Ovary (tissue), 9 donors: ENCODE measurements around the gene OPN5. TPM values are rescaled to one million over a fixed set of nuclear protein-coding genes. Genes with fewer than 3 reads are reported as not detected.
"Not testable (repeated sequence)": the region's sequence is repeated elsewhere in the genome, so short reads cannot be mapped to it uniquely, and the experiment has no call there.

Experiments
- DNase-seq, 5 donors: peaks; one replicate each; pipeline ENCODE4 v3.0.0-alpha.2; 2019 to 2020
- H3K27ac ChIP-seq, 2 donors: fragments of 200-600 bp; one replicate each; pipeline versions ENCODE4 v1.5.1 to v1.8.0; 2019 to 2022
- H3K27me3 ChIP-seq: fragments of 200-600 bp; one replicate; pipeline ENCODE4 v1.8.0; 2022
- H3K36me3 ChIP-seq: fragments of 200-600 bp; sonication (generic); one replicate; pipeline ENCODE4 v1.5.1; 2019
- H3K4me1 ChIP-seq: one replicate; pipeline ENCODE4 v1.8.1; 2013; ENCODE audit warnings: mild to moderate bottlenecking, moderate library complexity; ENCODE audit not compliant: insufficient read depth
- H3K4me3 ChIP-seq: fragments of 200-600 bp; sonication (generic); one replicate; pipeline ENCODE4 v1.5.1; 2017
- H3K9me3 ChIP-seq, 2 donors: fragments of 200-600 bp in 1 of 2; sonication (generic) in 1 of 2; one replicate each; pipeline versions ENCODE4 v1.5.1 to v1.8.1; 2013 to 2019; ENCODE audit warnings: mild to moderate bottlenecking in 1 of 2, moderate library complexity in 1 of 2
- CTCF ChIP-seq, 3 donors: fragments of 450-650 bp in 2 of 3; fragments of 200-600 bp in 1 of 3; IDR thresholded peaks; one replicate each; pipeline versions ENCODE4 v1.5.1 to v1.8.0; 2016 to 2022; ENCODE audit warnings: antibody characterized with exemption in 3 of 3, mild to moderate bottlenecking in 1 of 3
- EP300 ChIP-seq: sonication (generic); formaldehyde crosslinking; IDR thresholded peaks from one replicate; pipeline ENCODE4 v1.6.1; 2017; ENCODE audit warnings: antibody characterized with exemption
- POLR2A ChIP-seq: fragments of 450-650 bp; IDR thresholded peaks from one replicate; pipeline ENCODE4 v1.6.1; 2017; ENCODE audit warnings: antibody characterized with exemption, mild to moderate bottlenecking, moderate library complexity
- WGBS, 3 donors: extraction: QIAGEN DNeasy Blood & Tissue Kit in 1 of 3; methylation state at CpG; one replicate each; pipeline versions ENCODE4 v1.1.5 to v1.1.7; 2013 to 2017; 5-methylcytosine and 5-hydroxymethylcytosine counted together
- intact Hi-C, 4 donors: fragments of 100-400 bp; cut with DNase I; formaldehyde crosslinking; loops; one replicate each; pipeline versions ENCODE4 v1.11.0 to v1.15.1; 2022 to 2023
- polyA plus RNA-seq, 2 donors: library from polyadenylated mRNA; stranded (reverse); fragments of 200-250 nt in 1 of 2; fragments of 350-450 nt in 1 of 2; fragmentation: Illumina TruSeq in 1 of 2; extraction: RNeasy Lipid Tissue Mini Kit (QIAGEN cat#74804) in 1 of 2; gene quantifications; one replicate each; pipeline ENCODE4 v1.2.3, GENCODE V29; 2013 to 2014
- total RNA-seq, 7 donors: library from RNA; depleted of rRNA in 2 of 7; stranded (reverse); fragments of >200 nt in 2 of 7; fragmentation: NEBNext Ultra II Directional in 3 of 7; extraction: Animal tissue kit (Norgen Biotek cat#: 25700) in 3 of 7; gene quantifications; one replicate each; pipeline versions ENCODE4 v1.1.0 to v1.2.4, GENCODE V29; 2016 to 2023
- donor health status: DM: no; HTN: no; CAD: no; lungs with moderate emphysema.
- donor health status: DM: no; HTN: no; CAD: no.
- donor health status: Bipolar disorder and iron deficiency.
- donor health status: DM: yes; HTN: yes; CAD: no.
- donor health status: DM: no; HTN: no; CAD: no.
- donor health status: DM: yes; HTN: yes; CAD: no.

OPN5 gene
- total and polyA plus RNA-seq, 9 donors, result not detected

GRCh38 chr6:47737406-47737805 lies 44.4 kb upstream of the OPN5 start:
- DNase-seq, result no peak
- 67 to 72% (median 70%) methylated on average over 2 of the region's 2 CpGs for WGBS, 3 donors
- intact Hi-C loops, result no loop called here
- Histone ChIP-seq H3K36me3 (no peaks in the 10 kb centered on the region), H3K9me3 (no peaks in the 10 kb centered on the region), H3K4me1 (no peaks in the 10 kb centered on the region), H3K27me3 (no peaks in the 10 kb centered on the region), H3K4me3 (no peak overlapping the region), H3K27ac (no peak overlapping the region)
- no peak for TF ChIP-seq EP300
- no peak for TF ChIP-seq POLR2A
- no peak for TF ChIP-seq CTCF (IDR thresholded peaks at IDR 0.05)

GRCh38 chr6:47740714-47741113 lies 41.1 kb upstream of the OPN5 start:
- no peaks in the 10 kb centered on the region for H3K27me3 ChIP-seq
- no peak overlapping the region for H3K27ac ChIP-seq
- H3K4me3 ChIP-seq, result no peak overlapping the region
- H3K36me3 ChIP-seq, result no peaks in the 10 kb centered on the region
- WGBS, 3 donors, result 75 to 91% (median 81%) methylated on average over 1 of the region's 1 CpG
- no peak for DNase-seq
- intact Hi-C loops, result no loop called here
- no peaks in the 10 kb centered on the region for H3K9me3 ChIP-seq
- TF ChIP-seq EP300 (no peak), POLR2A (no peak), CTCF (IDR thresholded peaks at IDR 0.05) (no peak)
- no peaks in the 10 kb centered on the region for H3K4me1 ChIP-seq

GRCh38 chr6:47741807-47742206 lies 40.0 kb upstream of the OPN5 start:
- TF ChIP-seq POLR2A (no peak), EP300 (no peak), CTCF (IDR thresholded peaks at IDR 0.05) (no peak)
- DNase-seq, result no peak
- Histone ChIP-seq H3K9me3 (no peaks in the 10 kb centered on the region), H3K4me3 (no peak overlapping the region), H3K27me3 (no peaks in the 10 kb centered on the region), H3K27ac (no peak overlapping the region), H3K4me1 (no peaks in the 10 kb centered on the region), H3K36me3 (no peaks in the 10 kb centered on the region)
- WGBS, 3 donors, result 60 to 75% (median 73%) methylated on average over 2 of the region's 2 CpGs
- intact Hi-C loops, result no loop called here

GRCh38 chr6:47743744-47744143 lies 38.1 kb upstream of the OPN5 start:
- intact Hi-C loops, result no loop called here
- no peaks in the 10 kb centered on the region for H3K27me3 ChIP-seq
- no peak for DNase-seq
- TF ChIP-seq POLR2A (no peak), EP300 (no peak), CTCF (IDR thresholded peaks at IDR 0.05) (no peak)
- no peaks in the 10 kb centered on the region for H3K36me3 ChIP-seq
- no peak overlapping the region for H3K27ac ChIP-seq
- no peak overlapping the region for H3K4me3 ChIP-seq
- H3K9me3 ChIP-seq, result no peaks in the 10 kb centered on the region
- no peaks in the 10 kb centered on the region for H3K4me1 ChIP-seq

- H3K36me3 ChIP-seq, intact Hi-C loops, H3K4me3 ChIP-seq, H3K27ac ChIP-seq, DNase-seq, H3K9me3 ChIP-seq, H3K27me3 ChIP-seq, H3K4me1 ChIP-seq: not testable (repeated sequence)
- WGBS, 3 donors, result 93 to 97% (median 97%) methylated on average over 3 of the region's 3 CpGs
These were observed 36.6 kb upstream of the OPN5 start for GRCh38 chr6:47745269-47745668.
